GM19467 (cell line): Measurements from ENCODE around the gene VTN.
A peak's percentile ranks its signal among the peaks of the same experiment; 100 is the strongest.
"Not testable (repeated sequence)": the region's sequence is repeated elsewhere in the genome, so short reads cannot be mapped to it uniquely, and the experiment has no call there.

Source experiments
- ATAC-seq: cut with Tn5 transposase; IDR thresholded peaks from one replicate; pipeline ENCODE4 v1.9.1; 2021; ENCODE audit warnings: mild to moderate bottlenecking, moderate library complexity; ENCODE audit not compliant: unreplicated experiment

Gene VTN

GRCh38 chr17:28344011-28344410 is 26.1 kb downstream of the VTN start:
- no peak for ATAC-seq

GRCh38 chr17:28343491-28343932 is 26.6 kb downstream of the VTN start:
- no peak for ATAC-seq

DNA sequence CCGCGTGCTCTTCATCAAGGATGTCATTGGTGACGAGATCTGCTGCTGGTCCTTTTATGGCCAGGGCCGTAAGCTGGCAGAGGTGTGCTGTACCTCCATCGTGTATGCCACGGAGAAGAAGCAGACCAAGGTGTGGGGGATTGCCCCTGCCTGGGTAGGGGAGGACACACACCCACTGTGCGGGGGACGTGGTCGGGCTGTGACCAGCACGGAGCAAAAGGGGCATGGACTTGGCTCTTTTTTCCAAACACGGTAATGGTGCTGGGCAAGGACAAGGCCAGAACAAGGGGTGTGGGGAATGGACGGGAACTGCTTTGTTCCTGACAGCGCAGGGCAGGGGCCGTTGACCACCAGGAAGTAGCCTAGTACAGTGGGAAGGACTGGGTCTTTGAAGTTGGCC is 27.8 kb downstream of the VTN start:
- ATAC-seq = no peak

GRCh38 chr17:28341516-28341915 is 28.6 kb downstream of the VTN start:
- no peak for ATAC-seq

DNA sequence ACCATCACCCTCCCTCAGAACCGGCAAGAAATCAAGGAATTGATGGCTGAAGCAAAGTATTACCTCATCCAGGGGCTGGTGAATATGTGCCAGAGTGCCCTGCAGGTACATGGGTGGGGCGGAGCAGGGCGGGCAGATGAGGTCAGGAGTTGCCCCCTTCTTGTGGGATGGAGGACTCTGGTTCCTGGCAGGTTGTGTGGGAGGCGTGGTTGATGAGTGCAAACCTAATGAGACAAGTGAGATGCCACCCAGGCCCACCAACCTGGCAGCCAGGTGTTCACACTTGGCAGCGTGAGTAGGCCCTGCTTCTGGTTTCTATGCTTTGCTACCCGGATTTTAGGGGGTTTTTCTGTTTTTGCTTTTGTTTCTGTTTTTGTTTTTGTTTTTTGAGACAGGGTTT is 29.7 kb downstream of the VTN start:
- no peak for ATAC-seq

DNA sequence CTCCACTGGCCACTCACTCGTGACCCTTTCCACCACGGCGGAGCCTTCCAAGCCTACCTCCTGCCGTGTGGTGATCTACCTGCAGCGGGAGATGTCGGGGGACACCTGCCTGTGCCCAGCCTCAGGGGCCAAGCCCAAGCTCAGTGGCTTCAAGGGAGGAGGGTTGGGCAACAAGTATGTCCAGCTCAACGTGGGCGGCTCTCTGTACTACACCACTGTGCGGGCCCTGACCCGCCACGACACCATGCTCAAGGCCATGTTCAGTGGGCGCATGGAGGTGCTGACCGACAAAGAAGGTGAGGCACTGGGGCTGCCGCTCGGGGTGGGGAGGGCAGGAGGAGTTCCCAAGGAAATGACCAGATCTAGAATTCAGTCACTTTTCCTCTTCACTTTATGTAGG is 30.7 kb downstream of the VTN start:
- ATAC-seq = no peak

- not testable (repeated sequence) for ATAC-seq
Observed at GRCh38 chr17:28338769-28339212, 31.3 kb downstream of the VTN start.

- no peak for ATAC-seq
Observed at GRCh38 chr17:28338056-28338768, 31.9 kb downstream of the VTN start.

GRCh38 chr17:28335959-28336871 is 33.9 kb downstream of the VTN start:
- ATAC-seq = no peak

- peak; percentile 93 for ATAC-seq
Observed at GRCh38 chr17:28335201-28335958, 34.7 kb downstream of the VTN start, which contains the start of the genes IFT20 and TNFAIP1. Gene IFT20, minus strand, starts transcription at chr17:28335472. Its CDS starts 3,487 bp downstream, at chr17:28331985. Gene TNFAIP1, plus strand, starts transcription at chr17:28335761. Its CDS starts 3,761 bp downstream, at chr17:28339522.

- ATAC-seq = peak; percentile 0
Observed at GRCh38 chr17:28334666-28335200, 35.4 kb downstream of the VTN start.

DNA sequence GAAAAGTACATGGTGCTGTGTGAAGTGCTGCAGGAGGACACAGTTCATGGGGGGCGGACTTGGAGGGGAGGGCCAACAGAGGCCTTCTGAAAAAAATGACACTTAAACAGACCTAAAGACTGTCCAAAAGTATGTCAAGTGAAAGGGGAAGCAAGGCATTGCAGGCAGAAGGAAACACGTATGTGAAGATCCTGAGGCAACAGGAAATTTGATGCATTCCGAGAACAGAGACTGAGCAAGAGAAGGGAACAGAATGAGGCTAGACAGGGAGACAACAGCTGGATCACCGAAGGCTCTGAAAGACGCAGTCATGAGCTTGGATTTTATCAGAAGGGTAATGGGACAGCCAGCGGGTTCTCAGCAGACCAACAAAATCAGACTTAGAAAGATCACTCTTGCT is 35.9 kb downstream of the VTN start:
- no peak for ATAC-seq

GRCh38 chr17:28333083-28333746 is 36.9 kb downstream of the VTN start:
- no peak for ATAC-seq

- no peak for ATAC-seq
Observed at GRCh38 chr17:28331891-28332420, 38.2 kb downstream of the VTN start.

DNA sequence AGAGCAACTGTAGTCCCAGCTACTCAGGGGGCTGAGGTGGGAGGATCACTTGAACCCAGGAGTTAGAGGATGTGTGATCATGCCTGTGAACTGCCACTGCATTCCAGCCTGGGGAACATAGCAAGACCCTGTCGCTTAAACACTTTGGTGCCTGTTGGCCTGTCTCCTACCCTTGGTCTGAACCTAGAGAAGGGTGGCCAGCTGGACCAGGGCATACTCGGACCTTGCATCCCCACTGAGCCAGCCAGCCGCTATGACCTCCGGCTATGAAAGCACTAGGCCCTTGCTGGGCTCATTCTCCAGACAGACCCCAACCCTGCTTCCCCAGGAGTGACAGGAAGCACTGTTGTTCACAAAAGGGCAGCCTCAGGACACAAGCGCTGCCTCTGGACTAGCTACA is 39.4 kb downstream of the VTN start:
- ATAC-seq = no peak

DNA sequence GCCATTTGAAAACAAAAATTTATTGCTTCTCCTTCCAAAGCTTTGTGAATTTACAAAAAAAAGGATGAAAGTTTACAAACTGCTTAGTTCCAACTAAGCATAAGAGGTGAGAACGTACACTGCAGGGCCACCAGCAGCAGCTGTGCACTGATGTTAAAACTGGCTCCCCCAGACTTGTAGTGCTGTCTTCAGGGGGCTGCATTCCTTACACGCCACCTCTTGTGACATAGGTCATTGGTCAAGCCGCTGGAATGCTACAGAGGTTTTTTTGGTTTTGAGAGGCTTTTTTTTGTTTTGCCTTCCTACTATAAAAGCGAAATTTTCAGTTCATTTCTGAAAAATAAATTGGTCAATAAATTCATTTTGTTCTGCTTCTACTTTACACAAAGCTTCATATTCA is 41.8 kb downstream of the VTN start:
- no peak for ATAC-seq

DNA sequence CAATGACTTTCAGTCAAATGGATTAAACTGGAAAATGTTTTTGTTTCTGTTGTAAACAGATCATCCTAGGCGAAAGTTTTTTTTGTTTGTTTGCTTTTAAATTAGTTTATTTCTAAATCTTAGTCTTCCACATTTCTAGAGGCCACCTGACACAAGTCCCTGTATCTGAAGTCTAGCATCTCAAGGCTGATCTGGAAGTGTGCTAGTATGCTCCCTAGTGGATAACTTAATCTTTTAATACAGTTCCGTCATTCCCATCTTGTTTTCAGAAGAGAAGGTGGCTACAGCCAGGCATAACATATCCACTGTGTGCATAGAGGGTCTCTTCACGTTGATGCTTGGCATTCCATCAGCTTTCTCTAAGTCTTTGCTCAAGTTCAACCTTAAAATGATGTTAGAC is 42.4 kb downstream of the VTN start:
- ATAC-seq = no peak

- no peak for ATAC-seq
Observed at GRCh38 chr17:28327031-28327607, 43.0 kb downstream of the VTN start.

- no peak for ATAC-seq
Observed at GRCh38 chr17:28326114-28326513, 44.0 kb downstream of the VTN start.

DNA sequence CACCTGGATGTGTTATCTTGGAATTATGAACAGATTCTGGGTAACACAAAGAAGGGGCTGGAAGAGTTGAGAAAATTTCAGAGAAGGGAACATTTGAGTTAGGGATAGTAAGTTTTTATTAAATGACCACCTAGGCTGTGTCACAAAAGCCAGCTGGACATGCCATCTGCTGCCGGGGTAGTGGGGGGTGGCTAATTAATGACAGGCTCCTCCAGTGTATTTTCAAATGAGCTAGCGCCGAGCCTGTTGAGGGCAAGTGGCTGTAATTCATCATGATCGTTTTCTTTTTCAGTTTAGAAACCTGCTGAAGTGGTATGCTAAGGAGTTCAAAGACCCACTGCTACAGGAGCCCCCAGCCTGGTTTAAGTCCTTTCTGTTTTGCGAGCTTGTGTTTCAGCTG is 44.9 kb downstream of the VTN start:
- no peak for ATAC-seq
